ENCODE results near the gene MGAM2. TPM values are rescaled to one million over a fixed set of nuclear protein-coding genes. Genes with fewer than 3 reads are reported as not detected.
A peak's percentile ranks its signal among the peaks of the same experiment; 100 is the strongest.

Gene MGAM2
- total RNA-seq (2014; rRNA removed; shearing (Covaris generic)): not detected in 2 replicates
- not detected in 2 replicates for total RNA-seq (2022)
- Bru-seq, nascent RNA: not detected
- BruChase-seq, experiment 1, labeled RNA remaining after a 6-hour chase: percentile 7 among the genes with signal in this experiment
- BruChase-seq, experiment 2, labeled RNA remaining after a 2-hour chase: percentile 1 among the genes with signal in this experiment
- long read RNA-seq: 0 reads

DNA sequence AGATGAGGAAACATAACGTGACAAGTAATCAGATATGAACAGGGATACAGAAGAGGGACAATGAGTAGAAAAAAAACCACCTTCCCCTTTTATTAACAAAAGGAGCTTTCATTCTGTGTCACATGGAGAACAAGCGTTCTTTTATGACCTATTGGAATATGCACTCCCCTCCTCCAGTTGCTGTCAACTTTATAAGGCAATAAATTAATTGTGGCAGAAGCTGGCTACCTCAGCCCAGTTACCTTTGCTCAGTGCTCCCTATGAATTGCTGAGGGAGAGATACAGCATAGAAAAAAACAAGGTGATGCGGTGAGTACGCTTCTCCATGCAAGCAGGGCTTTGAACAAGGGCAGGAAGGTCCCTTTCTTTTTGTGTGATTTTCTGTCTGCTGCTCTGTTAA lies at the start of gene MGAM2:
TSS of gene MGAM2 (plus strand) at position 220 of the 400 bp plus-strand sequence. CDS start 5,156 bp downstream, outside the sequence.
- no peak for DNase-seq (ENCODE audit: low spot score)
- Histone ChIP-seq H3K36me3 (ENCODE audit: insufficient read depth, low read length) (no peaks in the 10 kb centered on the region), H2AFZ (ENCODE audit: low read length) (no peak within 1 kb of the TSS), H3K4me1 (ENCODE audit: insufficient read depth, low read length, poor library complexity, severe bottlenecking) (no peaks in the 10 kb centered on the region), H3K9me3 (ENCODE audit: low read length) (no peaks in the 10 kb centered on the region), H3K9me2 (ENCODE audit: insufficient read depth, low read length) (no peaks in the 10 kb centered on the region), H3K79me2 (ENCODE audit: insufficient read depth, low read depth, low read length) (no peaks in the 10 kb centered on the region), H3K4me2 (ENCODE audit: low read length) (no peak within 1 kb of the TSS), H3K27ac (ENCODE audit: low read depth, low read length, poor library complexity, severe bottlenecking) (no peak within 1 kb of the TSS), H3K4me3 (ENCODE audit: low read depth, low read length, poor library complexity, severe bottlenecking) (no peak within 1 kb of the TSS), H4K20me1 (ENCODE audit: insufficient read depth, low read length) (no peaks in the 10 kb centered on the region)
- intact Hi-C loops (cut with micrococcal nuclease; ENCODE audit: unreplicated experiment): no loop called here
- TF ChIP-seq EZH2phosphoT487 (IDR thresholded peaks at IDR 0.05; ENCODE audit: borderline replicate concordance, low read depth, low read length): no peak
- TF ChIP-seq CTCF (conservative IDR thresholded peaks at IDR 0.05; ENCODE audit: low read length): no peak
- BruUV-seq (replicated peaks): no TSS peak
- CTCF ChIA-PET (ENCODE audit: unreplicated experiment): no interaction called here
- POLR2A ChIA-PET: interaction anchor here (0.9 kb wide), 1 partner anchor 23 kb away, joined by 3 read pairs; no protein-coding TSS in a partner anchor

- no peak for DNase-seq (ENCODE audit: low spot score)
- intact Hi-C loops (cut with micrococcal nuclease; ENCODE audit: unreplicated experiment): no loop called here
- Histone ChIP-seq H3K4me3 (ENCODE audit: low read depth, low read length, poor library complexity, severe bottlenecking) (no peak overlapping the region), H3K79me2 (ENCODE audit: insufficient read depth, low read depth, low read length) (no peaks in the 10 kb centered on the region), H3K4me2 (ENCODE audit: low read length) (no peak overlapping the region), H3K36me3 (ENCODE audit: insufficient read depth, low read length) (no peaks in the 10 kb centered on the region), H3K4me1 (ENCODE audit: insufficient read depth, low read length, poor library complexity, severe bottlenecking) (no peaks in the 10 kb centered on the region), H2AFZ (ENCODE audit: low read length) (no peak overlapping the region), H4K20me1 (ENCODE audit: insufficient read depth, low read length) (no peaks in the 10 kb centered on the region), H3K9me3 (ENCODE audit: low read length) (no peaks in the 10 kb centered on the region), H3K9me2 (ENCODE audit: insufficient read depth, low read length) (no peaks in the 10 kb centered on the region), H3K27ac (ENCODE audit: low read depth, low read length, poor library complexity, severe bottlenecking) (no peak overlapping the region)
- BruUV-seq (replicated peaks): no TSS peak
- CTCF ChIA-PET (ENCODE audit: unreplicated experiment): no interaction called here
- POLR2A ChIA-PET: no interaction called here
- no peak for TF ChIP-seq CTCF (conservative IDR thresholded peaks at IDR 0.05; ENCODE audit: low read length)
- no peak for TF ChIP-seq EZH2phosphoT487 (IDR thresholded peaks at IDR 0.05; ENCODE audit: borderline replicate concordance, low read depth, low read length)
Observed at GRCh38 chr7:142063551-142064442, 47.7 kb upstream of the MGAM2 start.

DNA sequence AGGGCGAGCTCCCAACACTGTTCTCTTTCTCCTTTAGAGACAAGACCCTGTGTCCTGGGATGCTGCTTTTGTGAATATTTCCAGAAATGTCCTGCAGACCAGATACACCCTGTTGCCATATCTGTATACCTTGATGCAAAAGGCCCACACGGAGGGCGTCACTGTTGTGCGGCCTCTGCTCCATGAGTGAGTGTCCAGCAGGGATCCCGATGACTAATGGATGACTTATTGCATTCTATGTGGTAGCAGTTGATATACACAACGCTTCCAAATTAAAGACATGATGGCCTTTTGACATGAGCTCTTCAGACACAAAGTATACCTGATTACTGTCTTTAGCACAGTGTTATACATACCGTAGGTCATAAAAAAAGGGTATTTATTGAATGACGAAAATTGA lies 45.0 kb upstream of the MGAM2 start:
- H3K9me2 ChIP-seq (ENCODE audit: insufficient read depth, low read length): no peaks in the 10 kb centered on the region
- H3K79me2 ChIP-seq (ENCODE audit: insufficient read depth, low read depth, low read length): no peaks in the 10 kb centered on the region
- H3K36me3 ChIP-seq (ENCODE audit: insufficient read depth, low read length): no peaks in the 10 kb centered on the region
- no peaks in the 10 kb centered on the region for H3K4me1 ChIP-seq (ENCODE audit: insufficient read depth, low read length, poor library complexity, severe bottlenecking)
- H3K27ac ChIP-seq (ENCODE audit: low read depth, low read length, poor library complexity, severe bottlenecking): no peak overlapping the region
- intact Hi-C loops (cut with micrococcal nuclease; ENCODE audit: unreplicated experiment): no loop called here
- BruUV-seq (replicated peaks): no TSS peak
- no peak for TF ChIP-seq EZH2phosphoT487 (IDR thresholded peaks at IDR 0.05; ENCODE audit: borderline replicate concordance, low read depth, low read length)
- TF ChIP-seq CTCF (conservative IDR thresholded peaks at IDR 0.05; ENCODE audit: low read length): no peak
- no peak overlapping the region for H3K4me3 ChIP-seq (ENCODE audit: low read depth, low read length, poor library complexity, severe bottlenecking)
- no peak overlapping the region for H2AFZ ChIP-seq (ENCODE audit: low read length)
- H3K4me2 ChIP-seq (ENCODE audit: low read length): no peak overlapping the region
- ChIA-PET POLR2A (no interaction called here), CTCF (ENCODE audit: unreplicated experiment) (no interaction called here)
- DNase-seq (ENCODE audit: low spot score): no peak
- H3K9me3 ChIP-seq (ENCODE audit: low read length): no peaks in the 10 kb centered on the region
- H4K20me1 ChIP-seq (ENCODE audit: insufficient read depth, low read length): no peaks in the 10 kb centered on the region
